Activated CD8-positive, alpha-beta memory T cell treated with anti-CD3 and anti-CD28 coated beads, Interleukin-2, amount 50 U/mL, for 1 hour (primary cell): Measurements from ENCODE around the gene FBF1.

Experiments used
- DNase-seq: peaks from one replicate; pipeline ENCODE4 v3.0.0-alpha.2; 2020; ENCODE audit errors: extremely low read depth

The FBF1 gene

DNA sequence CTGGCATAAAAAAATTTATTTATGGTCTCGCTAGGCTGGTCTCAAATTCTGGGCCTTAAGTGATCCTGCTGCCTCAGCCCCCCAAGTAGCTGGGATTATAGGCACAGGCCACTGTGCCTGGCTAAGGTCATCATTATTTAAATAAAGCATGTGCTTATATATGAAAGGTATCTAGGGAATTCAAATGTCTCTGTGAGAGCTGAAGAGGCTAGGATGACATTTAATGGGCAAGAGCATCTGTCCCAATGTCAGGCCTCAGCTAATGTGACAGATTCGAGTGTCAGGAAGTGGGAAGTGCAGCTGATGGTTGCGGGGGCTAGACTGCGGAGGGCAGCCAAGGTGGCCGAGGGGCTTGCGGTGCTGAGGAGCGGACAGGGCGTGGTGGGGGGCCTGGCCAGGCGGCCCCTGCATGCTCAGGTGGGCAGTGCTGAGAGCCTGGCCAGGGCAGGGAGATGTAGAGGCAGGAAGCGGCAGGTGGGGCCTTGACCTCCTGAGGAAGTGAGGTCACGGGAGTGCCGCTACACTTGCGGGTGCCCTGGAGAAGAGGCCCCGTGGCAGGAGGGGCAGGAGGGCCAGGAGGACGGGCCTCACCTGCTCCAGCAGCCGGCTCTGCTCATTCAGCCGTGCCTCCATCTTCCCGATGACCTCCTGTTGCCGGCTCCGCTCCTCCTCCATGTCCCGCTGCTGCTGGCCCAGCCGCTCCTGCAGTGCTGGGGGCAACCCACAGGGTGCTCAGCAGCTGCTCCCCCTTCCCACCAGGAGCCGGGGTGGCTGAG, 23.5 kb downstream of the FBF1 start:
- no peak for DNase-seq

GRCh38 chr17:75915268-75915667, 25.6 kb downstream of the FBF1 start:
- DNase-seq, result no peak

GRCh38 chr17:75914643-75915267, 26.1 kb downstream of the FBF1 start:
- DNase-seq, result no peak

DNA sequence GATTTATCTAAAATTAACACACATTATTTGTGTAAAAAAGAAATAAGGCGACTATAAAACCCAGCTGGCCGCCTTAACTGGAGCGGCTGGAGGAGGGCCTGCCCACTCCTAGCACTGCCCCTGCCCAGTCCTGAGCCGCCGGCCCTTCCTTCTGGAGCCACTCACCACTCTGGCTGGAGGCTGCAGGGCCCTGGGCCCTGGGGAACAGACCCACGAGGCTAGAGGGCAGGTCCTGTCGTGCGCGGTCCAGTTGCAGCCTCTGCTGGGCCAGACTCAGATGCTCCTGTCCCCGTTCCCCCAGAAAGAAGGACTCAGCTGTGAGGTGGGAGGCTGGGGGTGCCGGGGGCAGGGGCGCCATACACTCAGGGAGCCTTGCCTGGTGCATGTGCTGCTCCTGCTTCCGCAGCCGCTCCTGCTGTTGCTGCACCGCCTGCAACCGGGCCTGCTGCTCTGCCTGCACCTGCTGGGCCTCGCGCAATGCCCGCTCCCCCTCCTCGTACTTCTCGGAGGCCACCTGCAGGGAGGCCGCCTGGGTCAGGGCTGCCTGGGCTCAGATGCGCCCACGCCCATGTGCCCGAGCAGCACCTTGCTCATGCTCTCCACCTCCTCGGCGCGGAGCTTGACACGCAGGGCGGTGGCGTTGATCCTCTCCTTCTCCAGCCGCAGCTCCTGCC, 27.2 kb downstream of the FBF1 start:
- DNase-seq, result no peak

GRCh38 chr17:75910699-75911098, 30.1 kb downstream of the FBF1 start:
- DNase-seq, result no peak

DNA sequence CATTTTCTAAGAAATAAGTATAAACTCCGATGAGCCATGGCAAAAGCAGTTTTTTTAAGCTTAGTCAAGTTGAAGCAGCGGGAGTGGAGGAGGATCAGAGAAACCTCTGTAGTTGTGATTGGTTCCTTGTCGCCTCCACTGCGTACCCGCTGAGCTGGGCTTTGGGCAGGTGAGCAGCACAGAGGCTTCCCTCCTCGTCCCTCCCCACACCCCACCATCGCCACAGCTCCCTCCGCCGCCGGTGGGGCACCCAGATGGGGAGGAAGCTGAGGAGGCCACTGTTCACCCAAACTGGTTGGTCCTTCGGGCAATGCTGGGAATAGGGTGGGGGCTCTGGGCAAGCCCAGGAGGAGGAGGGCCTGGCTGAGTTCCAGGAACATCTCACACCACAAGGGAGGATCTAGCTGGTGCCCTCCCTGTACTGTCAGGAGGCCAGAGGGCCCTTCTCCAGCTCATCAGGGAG, 31.0 kb downstream of the FBF1 start:
- DNase-seq, result no peak

GRCh38 chr17:75909051-75909811, 31.6 kb downstream of the FBF1 start:
- DNase-seq, result no peak

GRCh38 chr17:75908201-75908600, 32.6 kb downstream of the FBF1 start:
- no peak for DNase-seq

GRCh38 chr17:75906143-75906884, 34.5 kb downstream of the FBF1 start:
- DNase-seq, result no peak

- DNase-seq, result peak; percentile 74
Observed at GRCh38 chr17:75904749-75905521, 35.9 kb downstream of the FBF1 start, which contains the start of gene MRPL38. MRPL38 (minus strand) TSS chr17:75904884; CDS start chr17:75904875, 9 bp downstream.

DNA sequence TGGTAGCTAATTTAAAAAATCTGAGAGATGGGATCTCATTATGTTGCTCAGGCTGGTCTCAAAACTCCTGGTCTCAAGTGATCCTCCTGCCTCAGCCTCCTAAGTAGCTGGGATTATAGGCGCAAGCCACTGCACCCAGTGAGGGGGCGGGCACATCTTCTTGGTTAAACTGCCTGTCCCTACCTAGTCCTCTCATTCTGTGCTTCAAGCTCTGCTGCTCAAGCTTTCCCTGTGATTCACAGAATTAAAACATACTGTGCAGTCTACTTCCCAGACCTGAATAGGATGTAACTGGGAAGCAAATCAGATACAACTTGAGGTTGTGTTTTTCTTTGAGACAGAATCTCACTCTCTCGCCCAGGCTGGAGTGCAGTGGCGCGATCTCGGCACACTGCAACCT, 38.4 kb downstream of the FBF1 start:
- DNase-seq, result no peak

DNA sequence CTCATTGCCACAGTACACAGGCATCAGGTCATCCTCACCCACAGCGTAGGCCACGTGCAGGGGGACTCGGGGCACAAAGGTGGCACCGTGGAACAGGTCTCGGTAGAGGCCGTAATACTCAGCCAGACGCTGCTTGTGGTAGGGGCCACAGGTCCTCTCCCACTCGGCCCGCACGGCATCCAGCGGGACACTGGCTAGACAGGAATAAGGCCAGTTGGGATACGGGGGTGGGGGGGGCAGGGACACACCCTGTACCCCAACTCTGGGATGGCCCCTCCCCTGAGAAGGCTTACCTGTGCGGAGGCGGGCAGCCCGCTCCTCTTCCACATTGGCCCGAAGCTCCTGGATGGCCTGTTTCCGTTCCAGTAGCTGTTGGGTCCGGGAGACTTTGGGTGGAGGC, 39.1 kb downstream of the FBF1 start:
- DNase-seq, result no peak

DNA sequence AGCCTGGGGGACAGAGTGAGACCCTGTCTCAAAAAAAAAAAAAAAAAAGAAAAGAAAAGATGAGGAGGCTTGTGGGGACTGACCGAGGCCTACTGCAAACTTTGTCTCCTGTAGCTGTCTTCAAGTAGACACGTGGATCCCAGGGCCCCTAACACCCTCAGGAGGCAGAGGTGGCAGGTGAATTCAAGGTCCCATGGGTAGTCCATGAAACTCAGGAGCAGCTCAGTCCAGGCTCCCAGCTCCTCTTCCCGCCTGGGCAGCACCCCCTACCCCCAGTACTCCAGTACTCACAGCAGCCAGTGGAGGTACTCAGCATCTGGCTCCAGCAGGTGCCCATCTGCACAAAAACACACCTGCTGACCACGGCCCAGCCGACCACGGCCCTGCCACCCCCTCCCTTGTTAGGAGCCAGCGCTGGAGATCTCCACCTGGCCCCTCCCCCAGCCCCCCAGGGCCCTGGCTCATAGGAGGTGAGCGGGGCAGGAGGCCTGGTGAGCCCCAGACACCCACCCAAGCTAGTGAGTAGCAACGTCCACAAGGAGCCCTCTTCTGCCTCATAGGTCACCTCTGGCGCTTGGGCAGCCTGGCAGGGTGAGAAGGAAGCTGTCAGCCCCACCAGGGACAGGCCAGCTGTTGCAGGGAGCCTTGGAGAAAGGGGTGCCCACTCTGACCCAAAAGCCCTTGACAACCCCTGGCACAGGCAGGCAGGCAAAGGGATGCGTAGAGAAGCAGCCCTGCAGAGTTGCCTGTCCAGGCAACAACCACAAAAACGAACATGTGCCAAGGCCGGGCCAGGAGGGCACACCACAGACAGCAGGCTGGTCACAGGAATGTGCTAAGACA, 39.9 kb downstream of the FBF1 start:
- no peak for DNase-seq

DNA sequence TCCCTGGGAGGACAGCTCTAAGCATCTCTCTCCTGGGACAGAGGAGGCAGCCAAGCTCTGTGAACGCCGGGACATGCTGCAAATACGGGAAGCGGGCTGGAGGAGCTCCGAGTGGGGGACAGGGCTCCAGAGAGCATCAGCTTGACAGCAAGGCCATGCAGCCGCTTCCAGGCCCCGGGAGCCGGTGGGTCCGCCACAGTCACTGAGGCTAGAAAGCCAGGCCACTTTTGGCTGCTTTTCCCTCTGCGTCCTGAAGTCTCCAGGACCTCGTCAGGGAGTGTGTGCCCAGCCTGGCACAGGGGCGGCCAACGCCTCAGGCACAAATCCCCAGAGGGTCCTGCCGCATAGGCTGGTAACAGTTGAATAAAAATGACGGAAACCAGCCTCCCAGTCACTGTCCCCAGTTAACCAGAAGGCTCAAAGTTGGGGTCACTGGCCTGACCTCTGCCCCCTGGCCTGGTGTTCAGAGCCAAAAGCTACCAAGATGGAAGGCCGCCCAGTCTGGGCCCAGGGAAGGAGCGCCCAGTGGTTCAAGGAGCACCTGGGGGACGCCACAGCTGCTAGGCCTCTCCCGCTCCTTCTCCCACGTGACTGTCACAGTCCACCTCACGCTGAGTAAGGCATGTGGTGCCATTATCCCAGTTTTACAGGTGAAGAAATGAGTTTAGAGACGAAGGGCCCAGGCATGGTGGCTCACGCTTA, 40.9 kb downstream of the FBF1 start:
- DNase-seq, result no peak

GRCh38 chr17:75899353-75899752, 41.5 kb downstream of the FBF1 start:
- DNase-seq, result no peak

- no peak for DNase-seq
Observed at GRCh38 chr17:75898791-75899190, 42.1 kb downstream of the FBF1 start.

- no peak for DNase-seq
Observed at GRCh38 chr17:75898065-75898464, 42.8 kb downstream of the FBF1 start.

- DNase-seq, result no peak
Observed at GRCh38 chr17:75897160-75898019, 43.5 kb downstream of the FBF1 start.
